Body of pancreas (tissue), 4 donors: ENCODE results near the gene NIPAL3. TPM values are rescaled to one million over a fixed set of nuclear protein-coding genes. Genes with fewer than 3 reads are reported as not detected.

Experiments
- ATAC-seq: fragments of 150-250 bp; one replicate; pipeline ENCODE4 v1.9.1; 2016
- DNase-seq, 4 donors: peaks; one replicate each; pipeline ENCODE4 v3.0.0-alpha.2; 2019
- H3K27ac ChIP-seq, 4 donors: fragments of 200-600 bp; sonication (generic); 1 replicate in 3 of 4; 2 replicates in 1 of 4; pipeline versions ENCODE4 v1.5.1 to v1.6.1; 2016 to 2019; ENCODE audit warnings: mild to moderate bottlenecking in 1 of 4, mixed read lengths in 1 of 4, moderate library complexity in 1 of 4
- H3K27me3 ChIP-seq, 2 donors: fragments of 200-600 bp; sonication (generic); one replicate each; pipeline ENCODE4 v1.6.0; 2016; ENCODE audit warnings: mild to moderate bottlenecking in 1 of 2
- H3K36me3 ChIP-seq, 2 donors: fragments of 200-600 bp; sonication (generic); replicated peaks in 1 of 2; 2 replicates each; pipeline ENCODE4 v1.5.1; 2016; ENCODE audit warnings: low read depth in 2 of 2; ENCODE audit not compliant: insufficient read depth in 1 of 2
- H3K4me1 ChIP-seq: fragments of 200-600 bp; sonication (generic); one replicate; pipeline ENCODE4 v1.6.0; 2016
- H3K4me3 ChIP-seq, 2 donors: fragments of 200-600 bp; sonication (generic); 1 replicate in 1 of 2; 2 replicates in 1 of 2; pipeline ENCODE4 v1.5.1; 2016 to 2019
- H3K9me3 ChIP-seq, 3 donors: fragments of 200-600 bp; sonication (generic); 1 replicate in 2 of 3; 2 replicates in 1 of 3; pipeline ENCODE4 v1.5.1; 2016
- CTCF ChIP-seq, 7 experiments: fragments of 450-650 bp in 4 of 7; fragments of 200-600 bp in 3 of 7; sonication (generic) in 3 of 7; IDR thresholded peaks; one replicate each; pipeline ENCODE4 v1.5.1; 2016 to 2019; ENCODE audit warnings: antibody characterized with exemption in 7 of 7
- POLR2A ChIP-seq, 3 donors: fragments of 450-650 bp; IDR thresholded peaks; one replicate each; pipeline ENCODE4 v1.6.1; 2016; ENCODE audit warnings: antibody characterized with exemption in 3 of 3, mild to moderate bottlenecking in 2 of 3
- WGBS, 2 donors: methylation state at CpG; one replicate each; pipeline ENCODE4 v1.1.5; 2017; 5-methylcytosine and 5-hydroxymethylcytosine counted together
- intact Hi-C: fragments of 100-400 bp; cut with DNase I; formaldehyde crosslinking; loops from one replicate; pipeline ENCODE4 v1.15.1; 2023
- total RNA-seq, 2 donors: library from RNA; depleted of rRNA; stranded (reverse); fragments of >200 nt; gene quantifications; one replicate each; pipeline ENCODE4 v1.1.0, GENCODE V29; 2016

NIPAL3 gene
- total RNA-seq, 2 donors from 2014 or later = 36.8 to 65.9 TPM

- Histone ChIP-seq H3K36me3 (no peaks in the 10 kb centered on the region), H3K27me3 (no peaks in the 10 kb centered on the region), H3K4me1 (peaks cover 5% of the 10 kb centered on the region), H3K4me3 (no peak overlapping the region), H3K27ac (no peak overlapping the region), H3K9me3 (no peaks in the 10 kb centered on the region)
- WGBS, 2 donors = 83 to 85% methylated on average over 11 to 12 of the region's 12 CpGs
- peak in 5 of 7 experiments; percentile 6 to 39 (median 32) for TF ChIP-seq CTCF (IDR thresholded peaks at IDR 0.05)
- TF ChIP-seq POLR2A (IDR thresholded peaks at IDR 0.05) = no peak
- DNase-seq (no peak), ATAC-seq (no peak)
- intact Hi-C loops = loop anchor here (5.0 to 10.0 kb wide), 2 partner anchors 183 to 311 kb away; no protein-coding TSS in a partner anchor
Measured at GRCh38 chr1:24385160-24385940, 30.3 kb upstream of the NIPAL3 start.

- Histone ChIP-seq H3K9me3 (no peaks in the 10 kb centered on the region), H3K27me3 (no peaks in the 10 kb centered on the region), H3K4me3 (no peak overlapping the region), H3K27ac (no peak overlapping the region), H3K36me3 (no peaks in the 10 kb centered on the region), H3K4me1 (peaks cover 8% of the 10 kb centered on the region)
- TF ChIP-seq POLR2A (IDR thresholded peaks at IDR 0.05) (no peak), CTCF (IDR thresholded peaks at IDR 0.05) (no peak)
- no peak for DNase-seq
- WGBS, 2 donors = 86 to 91% methylated on average over 9 of the region's 9 CpGs
- intact Hi-C loops = loop anchor here (5.0 to 10.0 kb wide), 2 partner anchors 184 to 311 kb away; no protein-coding TSS in a partner anchor
- ATAC-seq = no peak
Measured at GRCh38 chr1:24386241-24386640, 29.4 kb upstream of the NIPAL3 start.

GRCh38 chr1:24386931-24387330 is 28.7 kb upstream of the NIPAL3 start:
- intact Hi-C loops = loop anchor here (5.0 to 10.0 kb wide), 2 partner anchors 185 to 312 kb away; no protein-coding TSS in a partner anchor
- no peak for ATAC-seq
- Histone ChIP-seq H3K4me3 (no peak overlapping the region), H3K27me3 (no peaks in the 10 kb centered on the region), H3K27ac (no peak overlapping the region), H3K9me3 (no peaks in the 10 kb centered on the region), H3K4me1 (peaks cover 11% of the 10 kb centered on the region), H3K36me3 (no peaks in the 10 kb centered on the region)
- 91% methylated on average over 10 of the region's 11 CpGs for WGBS, 2 donors
- TF ChIP-seq CTCF (IDR thresholded peaks at IDR 0.05) = no peak
- no peak for TF ChIP-seq POLR2A (IDR thresholded peaks at IDR 0.05)
- DNase-seq = no peak

GRCh38 chr1:24387636-24388175 is 27.9 kb upstream of the NIPAL3 start:
- Histone ChIP-seq H3K9me3 (no peaks in the 10 kb centered on the region), H3K27ac (no peak overlapping the region), H3K36me3 (no peaks in the 10 kb centered on the region), H3K4me3 (no peak overlapping the region), H3K27me3 (no peaks in the 10 kb centered on the region), H3K4me1 (peaks cover 17% of the 10 kb centered on the region)
- TF ChIP-seq POLR2A (IDR thresholded peaks at IDR 0.05) (no peak), CTCF (IDR thresholded peaks at IDR 0.05) (no peak)
- WGBS, 2 donors = 8 to 32% methylated on average over 1 of the region's 1 CpG
- DNase-seq = no peak
- intact Hi-C loops = loop anchor here (5.0 to 10.0 kb wide), 2 partner anchors 185 to 313 kb away; no protein-coding TSS in a partner anchor
- ATAC-seq = no peak
